HepG2 (cell line): Measurements from ENCODE around the gene CXXC5. TPM values are rescaled to one million over a fixed set of nuclear protein-coding genes. Genes with fewer than 3 reads are reported as not detected.

Experiments
- GABPB1 ChIP-seq: IDR thresholded peaks from 2 replicates; pipeline ENCODE4 v1.6.1; 2016; ENCODE audit warnings: mild to moderate bottlenecking, missing genetic modification reagents, moderate library complexity, missing compliant biosample characterization
- GTF2F1 ChIP-seq: fragments of 150-350 bp; IDR thresholded peaks from 2 replicates; pipeline ENCODE4 v1.6.1; 2014; ENCODE audit warnings: low read length
- HDAC1 ChIP-seq: sonication (generic); formaldehyde crosslinking; IDR thresholded peaks from 2 replicates; pipeline ENCODE4 v1.5.1; 2020; ENCODE audit warnings: mild to moderate bottlenecking, missing genetic modification reagents
- PAX8 ChIP-seq: sonication (generic); formaldehyde crosslinking; IDR thresholded peaks from 2 replicates; pipeline ENCODE4 v1.8.0; 2022; ENCODE audit warnings: mild to moderate bottlenecking, missing genetic modification reagents, borderline replicate concordance
- PHF5A ChIP-seq: IDR thresholded peaks from one replicate; pipeline ENCODE4 v1.6.1; 2018; ENCODE audit warnings: low read depth, missing genetic modification reagents; ENCODE audit not compliant: unreplicated experiment
- REL ChIP-seq: sonication (generic); formaldehyde crosslinking; conservative IDR thresholded peaks from 2 replicates; pipeline ENCODE4 v1.8.0; 2022; ENCODE audit warnings: mild to moderate bottlenecking, missing genetic modification reagents, moderate library complexity
- ZBTB1 ChIP-seq: sonication (generic); formaldehyde crosslinking; IDR thresholded peaks from 2 replicates; pipeline ENCODE4 v1.4.0; 2020; ENCODE audit warnings: missing genetic modification reagents, borderline replicate concordance
- ZNF256 ChIP-seq: sonication (generic); formaldehyde crosslinking; conservative IDR thresholded peaks from 2 replicates; pipeline ENCODE4 v1.4.0; 2020; ENCODE audit warnings: missing genetic modification reagents
- ZNF263 ChIP-seq: sonication (generic); formaldehyde crosslinking; IDR thresholded peaks from 2 replicates; pipeline ENCODE4 v1.4.0; 2020; ENCODE audit warnings: missing genetic modification reagents
- ZNF879 ChIP-seq: sonication (generic); formaldehyde crosslinking; IDR thresholded peaks from 2 replicates; pipeline ENCODE4 v1.8.1; 2023; ENCODE audit warnings: missing genetic modification reagents
- polyA plus RNA-seq, 8 experiments: library from polyadenylated mRNA; depleted of rRNA in 3 of 8; stranded (reverse) in 7 of 8; unstranded in 1 of 8; fragments of >200 nt; fragmentation: Illumina TruSeq in 4 of 8; extraction: Trizol in 4 of 8; gene quantifications; 2 replicates each; pipeline versions ENCODE4 v1.2.1 to v1.2.3, GENCODE V29; 2011 to 2016; ENCODE audit warnings: low read depth in 4 of 8, missing spikeins in 1 of 8, mixed read lengths in 1 of 8; ENCODE audit not compliant: insufficient read depth in 1 of 8
- total RNA-seq, 5 experiments: library from RNA; depleted of rRNA; stranded (reverse); fragments of >200 nt; fragmentation: Illumina TruSeq; extraction: Trizol; gene quantifications; 2 replicates each; pipeline ENCODE4 v1.2.3, GENCODE V29; 2016; ENCODE audit warnings: low read depth in 1 of 5
- TF ChIP-seq, protein P1 (sequence below): sonication (generic); formaldehyde crosslinking; IDR thresholded peaks from 2 replicates; pipeline ENCODE4 v1.4.0; 2020; ENCODE audit warnings: missing genetic modification reagents
- TF ChIP-seq, protein P2 (sequence below): IDR thresholded peaks from 2 replicates; pipeline ENCODE4 v1.6.1; 2016; ENCODE audit warnings: missing genetic modification reagents, missing compliant biosample characterization
- TF ChIP-seq, protein P3 (sequence below): sonication (generic); formaldehyde crosslinking; IDR thresholded peaks from 2 replicates; pipeline ENCODE4 v1.4.0; 2020; ENCODE audit warnings: missing genetic modification reagents, borderline replicate concordance
- TF ChIP-seq, protein P4 (sequence below): IDR thresholded peaks from 2 replicates; pipeline ENCODE4 v1.6.1; 2016; ENCODE audit warnings: control low read depth
- TF ChIP-seq, protein P5 (sequence below): sonication (generic); formaldehyde crosslinking; IDR thresholded peaks from 2 replicates; pipeline ENCODE4 v1.4.0; 2020; ENCODE audit warnings: missing genetic modification reagents
- TF ChIP-seq, protein P6 (sequence below): sonication (generic); formaldehyde crosslinking; IDR thresholded peaks from 2 replicates; pipeline ENCODE4 v1.4.0; 2020; ENCODE audit warnings: missing genetic modification reagents

The CXXC5 gene
- total and polyA plus RNA-seq, 2 of the 13 experiments (the other 11 are each of a cell fraction or from before 2014, with no cell fraction given): 32.3 to 33.0 TPM

DNA sequence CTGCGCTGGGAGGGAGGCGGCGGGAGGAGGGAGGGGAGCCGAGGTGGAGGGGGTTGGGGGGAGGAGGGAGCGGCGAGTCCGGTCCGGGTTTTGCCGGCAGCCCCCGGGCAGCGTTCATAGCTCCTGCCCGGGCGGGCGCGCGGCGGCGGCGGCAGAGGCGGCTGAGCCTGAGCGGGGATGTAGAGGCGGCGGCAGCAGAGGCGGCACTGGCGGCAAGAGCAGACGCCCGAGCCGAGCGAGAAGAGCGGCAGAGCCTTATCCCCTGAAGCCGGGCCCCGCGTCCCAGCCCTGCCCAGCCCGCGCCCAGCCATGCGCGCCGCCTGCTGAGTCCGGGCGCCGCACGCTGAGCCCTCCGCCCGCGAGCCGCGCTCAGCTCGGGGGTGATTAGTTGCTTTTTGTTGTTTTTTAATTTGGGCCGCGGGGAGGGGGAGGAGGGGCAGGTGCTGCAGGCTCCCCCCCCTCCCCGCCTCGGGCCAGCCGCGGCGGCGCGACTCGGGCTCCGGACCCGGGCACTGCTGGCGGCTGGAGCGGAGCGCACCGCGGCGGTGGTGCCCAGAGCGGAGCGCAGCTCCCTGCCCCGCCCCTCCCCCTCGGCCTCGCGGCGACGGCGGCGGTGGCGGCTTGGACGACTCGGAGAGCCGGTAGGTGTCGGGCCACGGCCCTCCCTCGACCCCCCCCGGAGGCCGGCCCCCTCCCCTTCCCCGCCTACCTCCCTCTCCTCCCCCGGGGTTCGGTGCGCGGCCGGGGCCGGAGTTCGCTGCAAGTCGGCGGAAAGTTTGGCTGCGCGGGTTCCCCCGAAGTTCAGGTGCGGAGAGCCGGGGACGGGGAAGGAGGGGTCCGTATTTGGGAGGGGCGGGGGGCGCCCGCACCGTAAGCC lies at the start of gene CXXC5 (continued):
- TF ChIP-seq ZBTB1 (CRISPR knock-in tag) (no peak), HDAC1 (CRISPR knock-in tag) (peak; percentile 48), REL (CRISPR knock-in tag) (0 out of 2 replicates have a peak, but pooled peaks have one; percentile 5), GTF2F1 (no peak), PAX8 (CRISPR knock-in tag) (0 out of 2 replicates have a peak, but pooled peaks have one; percentile 38), GABPB1 (CRISPR knock-in tag) (peak; percentile 67; the same call in 1 of the 2 replicates), PHF5A (no peak), ZNF879 (CRISPR knock-in tag) (no peak), ZNF256 (CRISPR knock-in tag) (no peak), ZNF263 (CRISPR knock-in tag) (peak; percentile 79)
- TF ChIP-seq, protein P1, sequence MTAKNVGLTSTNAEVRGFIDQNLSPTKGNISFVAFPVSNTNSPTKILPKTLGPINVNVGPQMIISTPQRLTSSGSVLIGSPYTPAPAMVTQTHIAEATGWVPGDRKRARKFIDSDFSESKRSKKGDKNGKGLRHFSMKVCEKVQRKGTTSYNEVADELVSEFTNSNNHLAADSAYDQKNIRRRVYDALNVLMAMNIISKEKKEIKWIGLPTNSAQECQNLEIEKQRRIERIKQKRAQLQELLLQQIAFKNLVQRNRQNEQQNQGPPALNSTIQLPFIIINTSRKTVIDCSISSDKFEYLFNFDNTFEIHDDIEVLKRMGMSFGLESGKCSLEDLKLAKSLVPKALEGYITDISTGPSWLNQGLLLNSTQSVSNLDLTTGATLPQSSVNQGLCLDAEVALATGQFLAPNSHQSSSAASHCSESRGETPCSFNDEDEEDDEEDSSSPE: peak; percentile 58
- TF ChIP-seq, protein P2, sequence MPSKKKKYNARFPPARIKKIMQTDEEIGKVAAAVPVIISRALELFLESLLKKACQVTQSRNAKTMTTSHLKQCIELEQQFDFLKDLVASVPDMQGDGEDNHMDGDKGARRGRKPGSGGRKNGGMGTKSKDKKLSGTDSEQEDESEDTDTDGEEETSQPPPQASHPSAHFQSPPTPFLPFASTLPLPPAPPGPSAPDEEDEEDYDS (CRISPR knock-in tag): no peak
- TF ChIP-seq, protein P3, sequence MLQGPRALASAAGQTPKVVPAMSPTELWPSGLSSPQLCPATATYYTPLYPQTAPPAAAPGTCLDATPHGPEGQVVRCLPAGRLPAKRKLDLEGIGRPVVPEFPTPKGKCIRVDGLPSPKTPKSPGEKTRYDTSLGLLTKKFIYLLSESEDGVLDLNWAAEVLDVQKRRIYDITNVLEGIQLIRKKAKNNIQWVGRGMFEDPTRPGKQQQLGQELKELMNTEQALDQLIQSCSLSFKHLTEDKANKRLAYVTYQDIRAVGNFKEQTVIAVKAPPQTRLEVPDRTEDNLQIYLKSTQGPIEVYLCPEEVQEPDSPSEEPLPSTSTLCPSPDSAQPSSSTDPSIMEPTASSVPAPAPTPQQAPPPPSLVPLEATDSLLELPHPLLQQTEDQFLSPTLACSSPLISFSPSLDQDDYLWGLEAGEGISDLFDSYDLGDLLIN: no peak
- TF ChIP-seq, protein P4, sequence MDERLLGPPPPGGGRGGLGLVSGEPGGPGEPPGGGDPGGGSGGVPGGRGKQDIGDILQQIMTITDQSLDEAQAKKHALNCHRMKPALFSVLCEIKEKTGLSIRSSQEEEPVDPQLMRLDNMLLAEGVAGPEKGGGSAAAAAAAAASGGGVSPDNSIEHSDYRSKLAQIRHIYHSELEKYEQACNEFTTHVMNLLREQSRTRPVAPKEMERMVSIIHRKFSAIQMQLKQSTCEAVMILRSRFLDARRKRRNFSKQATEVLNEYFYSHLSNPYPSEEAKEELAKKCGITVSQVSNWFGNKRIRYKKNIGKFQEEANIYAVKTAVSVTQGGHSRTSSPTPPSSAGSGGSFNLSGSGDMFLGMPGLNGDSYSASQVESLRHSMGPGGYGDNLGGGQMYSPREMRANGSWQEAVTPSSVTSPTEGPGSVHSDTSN: no peak
- TF ChIP-seq, protein P5, sequence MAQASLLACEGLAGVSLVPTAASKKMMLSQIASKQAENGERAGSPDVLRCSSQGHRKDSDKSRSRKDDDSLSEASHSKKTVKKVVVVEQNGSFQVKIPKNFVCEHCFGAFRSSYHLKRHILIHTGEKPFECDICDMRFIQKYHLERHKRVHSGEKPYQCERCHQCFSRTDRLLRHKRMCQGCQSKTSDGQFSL (CRISPR knock-in tag): peak; percentile 91; the same call in 1 of the 2 replicates
- TF ChIP-seq, protein P6, sequence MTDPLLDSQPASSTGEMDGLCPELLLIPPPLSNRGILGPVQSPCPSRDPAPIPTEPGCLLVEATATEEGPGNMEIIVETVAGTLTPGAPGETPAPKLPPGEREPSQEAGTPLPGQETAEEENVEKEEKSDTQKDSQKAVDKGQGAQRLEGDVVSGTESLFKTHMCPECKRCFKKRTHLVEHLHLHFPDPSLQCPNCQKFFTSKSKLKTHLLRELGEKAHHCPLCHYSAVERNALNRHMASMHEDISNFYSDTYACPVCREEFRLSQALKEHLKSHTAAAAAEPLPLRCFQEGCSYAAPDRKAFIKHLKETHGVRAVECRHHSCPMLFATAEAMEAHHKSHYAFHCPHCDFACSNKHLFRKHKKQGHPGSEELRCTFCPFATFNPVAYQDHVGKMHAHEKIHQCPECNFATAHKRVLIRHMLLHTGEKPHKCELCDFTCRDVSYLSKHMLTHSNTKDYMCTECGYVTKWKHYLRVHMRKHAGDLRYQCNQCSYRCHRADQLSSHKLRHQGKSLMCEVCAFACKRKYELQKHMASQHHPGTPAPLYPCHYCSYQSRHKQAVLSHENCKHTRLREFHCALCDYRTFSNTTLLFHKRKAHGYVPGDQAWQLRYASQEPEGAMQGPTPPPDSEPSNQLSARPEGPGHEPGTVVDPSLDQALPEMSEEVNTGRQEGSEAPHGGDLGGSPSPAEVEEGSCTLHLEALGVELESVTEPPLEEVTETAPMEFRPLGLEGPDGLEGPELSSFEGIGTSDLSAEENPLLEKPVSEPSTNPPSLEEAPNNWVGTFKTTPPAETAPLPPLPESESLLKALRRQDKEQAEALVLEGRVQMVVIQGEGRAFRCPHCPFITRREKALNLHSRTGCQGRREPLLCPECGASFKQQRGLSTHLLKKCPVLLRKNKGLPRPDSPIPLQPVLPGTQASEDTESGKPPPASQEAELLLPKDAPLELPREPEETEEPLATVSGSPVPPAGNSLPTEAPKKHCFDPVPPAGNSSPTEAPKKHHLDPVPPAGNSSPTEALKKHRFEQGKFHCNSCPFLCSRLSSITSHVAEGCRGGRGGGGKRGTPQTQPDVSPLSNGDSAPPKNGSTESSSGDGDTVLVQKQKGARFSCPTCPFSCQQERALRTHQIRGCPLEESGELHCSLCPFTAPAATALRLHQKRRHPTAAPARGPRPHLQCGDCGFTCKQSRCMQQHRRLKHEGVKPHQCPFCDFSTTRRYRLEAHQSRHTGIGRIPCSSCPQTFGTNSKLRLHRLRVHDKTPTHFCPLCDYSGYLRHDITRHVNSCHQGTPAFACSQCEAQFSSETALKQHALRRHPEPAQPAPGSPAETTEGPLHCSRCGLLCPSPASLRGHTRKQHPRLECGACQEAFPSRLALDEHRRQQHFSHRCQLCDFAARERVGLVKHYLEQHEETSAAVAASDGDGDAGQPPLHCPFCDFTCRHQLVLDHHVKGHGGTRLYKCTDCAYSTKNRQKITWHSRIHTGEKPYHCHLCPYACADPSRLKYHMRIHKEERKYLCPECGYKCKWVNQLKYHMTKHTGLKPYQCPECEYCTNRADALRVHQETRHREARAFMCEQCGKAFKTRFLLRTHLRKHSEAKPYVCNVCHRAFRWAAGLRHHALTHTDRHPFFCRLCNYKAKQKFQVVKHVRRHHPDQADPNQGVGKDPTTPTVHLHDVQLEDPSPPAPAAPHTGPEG: peak; percentile 81; the same call in 1 of the 2 replicates
